GM18499 (cell line): Measurements from ENCODE around the gene BMPR1A.
"Not testable (repeated sequence)": the region's sequence is repeated elsewhere in the genome, so short reads cannot be mapped to it uniquely, and the experiment has no call there.

Source experiments
- ATAC-seq: cut with Tn5 transposase; IDR thresholded peaks from one replicate; pipeline ENCODE4 v1.9.1; 2021; ENCODE audit warnings: moderate number of reproducible peaks; ENCODE audit not compliant: insufficient read depth, unreplicated experiment

The BMPR1A gene

GRCh38 chr10:86962136-86962980, 205.9 kb downstream of the BMPR1A start:
- no peak for ATAC-seq

GRCh38 chr10:86962981-86963310, 206.5 kb downstream of the BMPR1A start:
- no peak for ATAC-seq

DNA sequence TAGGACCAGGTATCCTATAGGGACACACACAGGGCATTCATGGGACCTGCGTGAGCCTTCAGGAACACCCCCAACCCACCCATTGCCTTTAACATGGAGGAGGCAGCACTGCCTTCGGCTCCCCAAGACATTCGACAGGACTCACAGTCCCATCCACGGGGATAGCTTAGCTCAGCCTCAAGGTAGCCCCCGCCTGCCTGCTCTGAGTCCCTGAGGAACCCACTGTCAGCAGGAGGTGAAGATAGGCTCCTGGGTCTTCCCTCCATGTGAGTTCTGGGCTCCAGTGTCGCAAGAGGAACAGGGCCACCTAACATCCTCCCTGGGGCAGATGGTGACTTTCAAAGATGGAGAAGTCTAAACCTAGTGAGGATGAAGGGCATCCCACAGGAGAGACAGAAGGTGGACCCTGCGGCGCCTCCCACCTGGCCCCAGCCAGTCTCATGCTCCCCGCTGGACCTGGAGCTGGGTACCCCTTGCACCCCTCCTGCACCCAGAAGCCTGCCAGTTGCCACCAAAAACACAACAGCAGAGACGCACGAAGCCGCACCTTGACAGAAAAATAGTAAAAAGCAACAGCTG, 207.0 kb downstream of the BMPR1A start:
- no peak for ATAC-seq

- no peak for ATAC-seq
Measured at GRCh38 chr10:86964061-86964846, 207.8 kb downstream of the BMPR1A start.

DNA sequence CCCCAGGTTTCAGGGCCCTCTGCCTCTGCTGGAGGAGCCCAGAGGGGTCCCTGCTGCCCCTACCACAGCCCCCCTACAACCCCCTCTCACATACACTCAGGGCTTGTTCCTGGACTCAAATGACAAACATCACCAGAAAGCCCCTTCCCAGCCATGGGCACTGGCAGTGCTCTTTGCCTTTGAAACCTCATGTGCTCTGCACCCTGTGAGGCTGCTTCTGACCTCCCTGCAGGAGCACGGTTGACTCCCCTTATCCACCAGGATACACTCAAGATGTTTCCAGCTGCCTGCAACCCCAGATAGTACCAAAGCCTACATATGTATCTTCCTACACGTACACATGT, 208.4 kb downstream of the BMPR1A start:
- no peak for ATAC-seq

- ATAC-seq, result no peak
Measured at GRCh38 chr10:86965986-86966654, 209.7 kb downstream of the BMPR1A start.

DNA sequence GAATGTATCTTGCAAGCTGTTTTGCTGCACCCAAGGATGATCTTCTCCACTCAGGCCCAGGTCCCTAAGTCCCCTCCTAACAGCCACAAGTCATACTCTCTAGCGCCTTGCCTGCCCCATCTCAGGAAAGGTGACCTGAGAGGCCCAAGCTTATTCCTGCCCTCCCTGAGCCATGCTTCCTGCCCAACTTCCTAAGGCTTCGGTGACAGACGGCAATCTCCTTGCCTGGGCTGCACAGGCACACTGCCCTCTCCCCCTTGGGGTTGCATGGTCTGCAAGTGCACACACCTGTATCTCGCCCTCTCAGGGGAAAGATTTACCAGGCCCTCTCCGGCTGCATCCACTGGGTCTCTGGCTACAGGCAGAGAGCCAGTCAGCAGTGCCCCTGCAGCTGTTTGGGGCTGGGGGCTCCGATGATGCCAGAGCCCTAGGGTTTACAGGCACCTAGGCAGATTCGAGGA, 211.1 kb downstream of the BMPR1A start:
- no peak for ATAC-seq

DNA sequence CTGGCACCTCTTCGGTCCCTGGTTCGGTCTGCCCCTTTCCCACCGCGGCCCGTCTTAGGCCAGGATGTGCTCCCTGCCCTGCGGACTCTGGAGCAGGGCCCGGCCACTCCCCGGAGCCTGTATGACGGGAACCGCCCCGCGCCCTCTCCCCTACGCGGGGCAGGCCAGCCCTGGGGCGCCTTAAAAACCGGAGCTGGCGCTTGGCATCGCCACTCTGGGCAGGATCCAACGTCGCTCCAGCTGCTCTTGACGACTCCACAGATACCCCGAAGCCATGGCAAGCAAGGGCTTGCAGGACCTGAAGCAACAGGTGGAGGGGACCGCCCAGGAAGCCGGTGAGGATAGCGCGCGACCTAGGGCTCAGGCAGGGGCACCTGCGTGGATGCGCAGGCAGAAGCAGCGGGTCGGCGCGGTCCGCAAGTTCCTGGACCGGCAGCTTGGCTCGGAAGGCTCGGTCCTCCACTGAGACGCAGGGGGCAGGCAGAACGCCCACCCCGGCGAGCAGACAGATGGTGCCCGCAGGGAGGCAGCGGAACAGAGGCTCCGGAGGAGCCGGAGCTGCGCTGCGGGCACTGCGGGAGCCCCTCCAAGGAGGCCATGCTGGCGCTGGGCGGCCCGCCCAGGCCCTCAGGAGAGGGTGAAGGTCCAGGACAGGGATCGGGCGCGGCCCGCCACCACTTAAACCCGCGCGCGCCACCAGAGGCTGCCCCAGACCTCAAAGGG, 212.0 kb downstream of the BMPR1A start, which contains the start of gene ADIRF:
ADIRF (plus strand) TSS at position 212 of the 723 bp plus-strand sequence; CDS start at position 275, 63 bp downstream.
- no peak for ATAC-seq

GRCh38 chr10:86968994-86969355, 212.6 kb downstream of the BMPR1A start:
- ATAC-seq, result no peak

GRCh38 chr10:86969421-86970041, 213.1 kb downstream of the BMPR1A start:
- no peak for ATAC-seq

DNA sequence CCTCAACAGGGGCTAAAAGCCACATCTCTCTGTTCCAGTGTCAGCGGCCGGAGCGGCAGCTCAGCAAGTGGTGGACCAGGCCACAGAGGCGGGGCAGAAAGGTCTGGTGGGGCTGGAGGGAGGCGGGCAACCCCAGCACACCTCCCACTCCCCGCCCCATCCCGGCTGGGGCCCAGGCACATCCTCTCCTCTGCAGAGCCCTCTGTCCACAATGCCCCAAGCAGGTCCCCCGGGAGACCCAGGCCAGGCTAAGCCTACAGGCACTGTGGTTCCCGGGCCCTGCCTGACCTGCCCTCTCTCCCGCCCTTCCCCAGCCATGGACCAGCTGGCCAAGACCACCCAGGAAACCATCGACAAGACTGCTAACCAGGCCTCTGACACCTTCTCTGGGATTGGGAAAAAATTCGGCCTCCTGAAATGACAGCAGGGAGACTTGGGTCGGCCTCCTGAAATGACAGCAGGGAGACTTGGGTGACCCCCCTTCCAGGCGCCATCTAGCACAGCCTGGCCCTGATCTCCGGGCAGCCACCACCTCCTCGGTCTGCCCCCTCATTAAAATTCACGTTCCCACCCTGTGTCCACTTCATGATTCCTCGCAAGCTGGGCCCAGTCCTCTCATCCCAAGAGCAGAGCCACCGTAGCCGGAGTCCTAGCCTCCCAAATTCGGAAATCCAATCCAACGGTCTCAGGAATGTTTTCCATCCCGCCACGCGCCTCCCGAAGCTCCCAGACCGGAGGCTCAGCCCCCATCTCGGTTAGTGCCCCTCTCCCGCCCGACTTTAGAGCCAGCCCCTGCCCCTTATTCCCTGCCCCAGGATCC, 214.0 kb downstream of the BMPR1A start:
- no peak for ATAC-seq

GRCh38 chr10:86970982-86971231, 214.5 kb downstream of the BMPR1A start:
- no peak for ATAC-seq

DNA sequence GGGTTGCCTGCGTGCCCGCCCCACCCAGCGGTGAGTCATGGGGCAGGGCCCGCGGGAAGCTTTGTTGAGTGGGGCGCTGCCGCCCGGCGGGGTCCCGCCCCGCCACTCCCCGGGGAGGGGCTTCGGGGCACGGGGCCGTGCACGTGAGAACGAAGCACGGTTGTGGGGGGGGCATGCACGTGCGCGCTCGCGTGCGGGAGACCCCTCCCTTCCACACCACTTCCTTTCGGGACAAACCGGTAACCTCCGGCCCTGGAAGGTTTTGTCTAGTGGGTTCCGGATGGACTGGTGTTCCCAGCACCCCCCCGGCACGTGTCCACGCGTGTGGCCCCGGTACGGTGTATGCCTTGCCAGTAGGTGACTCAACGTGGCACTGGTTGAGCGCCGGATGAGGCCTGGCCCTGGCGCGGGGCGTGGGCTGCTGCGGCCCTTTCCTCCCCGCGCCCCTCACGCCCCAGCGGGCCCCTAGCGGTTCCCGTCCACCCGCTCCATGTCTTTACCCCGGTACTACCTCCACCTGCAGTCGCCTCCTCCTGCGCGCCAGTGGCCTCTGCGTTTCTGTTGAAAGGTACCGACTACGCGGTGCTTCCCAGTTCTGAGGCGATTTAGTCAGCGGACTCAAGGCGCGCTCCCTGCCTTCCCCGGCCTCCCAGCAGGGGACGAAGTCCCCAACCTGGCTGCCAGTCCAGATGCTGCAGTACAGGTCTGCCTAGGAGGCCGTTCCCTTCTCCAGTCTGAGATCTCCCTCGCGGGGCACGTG, 215.0 kb downstream of the BMPR1A start:
- no peak for ATAC-seq

DNA sequence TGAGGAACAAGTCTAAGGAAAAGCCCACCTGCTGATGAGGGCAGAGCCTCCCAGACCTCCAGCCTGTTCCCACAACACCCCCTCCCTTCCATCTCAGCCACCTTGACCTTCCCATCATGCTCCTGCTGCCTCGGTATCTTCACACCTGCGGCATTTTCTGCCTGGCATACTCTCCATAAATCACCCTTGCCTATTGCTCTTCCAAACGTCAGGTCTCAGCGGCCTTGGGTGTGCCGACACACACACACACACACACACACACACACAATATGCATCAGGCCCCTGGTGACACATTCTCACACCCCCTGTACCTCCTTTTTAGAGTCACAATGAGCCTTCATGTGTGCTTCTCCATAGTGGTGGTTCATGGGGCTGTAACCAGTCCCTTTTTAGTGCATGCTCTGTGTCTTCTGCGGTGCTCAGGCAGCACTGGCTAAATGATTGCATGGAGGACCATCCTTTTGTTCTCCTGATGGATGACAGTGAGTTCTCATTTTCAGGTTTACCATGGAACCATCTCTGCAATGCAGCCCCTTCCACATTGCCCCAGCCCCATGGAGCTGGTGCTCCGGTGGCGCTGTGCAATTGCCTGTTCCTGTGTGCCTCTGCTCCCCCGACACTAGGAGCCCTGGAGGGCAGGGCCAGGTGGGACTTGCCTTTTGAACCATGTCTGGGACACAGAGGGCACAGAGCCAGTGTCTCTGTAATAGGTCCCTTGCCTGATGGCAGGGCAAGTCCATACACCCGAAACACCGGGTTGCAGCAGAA, 216.4 kb downstream of the BMPR1A start:
- no peak for ATAC-seq

GRCh38 chr10:86974484-86974883, 218.1 kb downstream of the BMPR1A start:
- no peak for ATAC-seq

- no peak for ATAC-seq
Measured at GRCh38 chr10:86976362-86977056, 220.1 kb downstream of the BMPR1A start.

- not testable (repeated sequence) for ATAC-seq
Measured at GRCh38 chr10:86978457-86978856, 222.0 kb downstream of the BMPR1A start.
